Progenitor cell of endocrine pancreas (in vitro differentiated cells): ENCODE results near the gene INSIG1. TPM values are rescaled to one million over a fixed set of nuclear protein-coding genes. Genes with fewer than 3 reads are reported as not detected.
A peak's percentile ranks its signal among the peaks of the same experiment; 100 is the strongest.

Experiments
- DNase-seq: peaks from one replicate; pipeline ENCODE4 v3.0.0; 2021; ENCODE audit warnings: low spot score; ENCODE audit not compliant: unreplicated experiment
- H3K27ac Mint-ChIP-seq: 2 replicates; pipeline ENCODE4 v1.8.0; 2021; ENCODE audit warnings: mild to moderate bottlenecking, moderate library complexity, mixed read lengths
- H3K27me3 Mint-ChIP-seq: 2 replicates; pipeline ENCODE4 v1.8.0; 2021; ENCODE audit warnings: mixed read lengths
- H3K36me3 Mint-ChIP-seq: 2 replicates; pipeline ENCODE4 v1.8.0; 2022; ENCODE audit warnings: mixed read lengths; ENCODE audit not compliant: insufficient read depth
- H3K4me1 Mint-ChIP-seq: 2 replicates; pipeline ENCODE4 v1.8.0; 2021; ENCODE audit warnings: low read depth, mixed read lengths
- H3K4me3 Mint-ChIP-seq: 2 replicates; pipeline ENCODE4 v1.8.0; 2021; ENCODE audit warnings: low read depth, mild to moderate bottlenecking, moderate library complexity, mixed read lengths
- H3K9me3 Mint-ChIP-seq: 2 replicates; pipeline ENCODE4 v1.8.0; 2021; ENCODE audit warnings: low read depth, mixed read lengths
- CTCF ChIP-seq: fragments of 200-600 bp; sonication (generic); IDR thresholded peaks from one replicate; pipeline ENCODE4 v1.5.0; 2021; ENCODE audit warnings: antibody characterized with exemption, mild to moderate bottlenecking; ENCODE audit not compliant: unreplicated experiment
- total RNA-seq: library from RNA; stranded (reverse); gene quantifications from 2 replicates; pipeline ENCODE4 v1.2.1, GENCODE V29; 2021

Gene INSIG1
- total RNA-seq, 1 donor from 2014 or later, result 31.8 TPM

GRCh38 chr7:155344270-155344617, 46.6 kb downstream of the INSIG1 start:
- DNase-seq, result no peak
- Mint-ChIP-seq H3K4me3 (peak overlapping the region; percentile 33), H3K4me1 (peaks cover 2% of the 10 kb centered on the region), H3K36me3 (no peaks in the 10 kb centered on the region), H3K27me3 (peaks cover 39% of the 10 kb centered on the region), H3K9me3 (no peaks in the 10 kb centered on the region), H3K27ac (no peak overlapping the region)
- TF ChIP-seq CTCF, result no peak

GRCh38 chr7:155344618-155345433, 47.1 kb downstream of the INSIG1 start:
- no peaks in the 10 kb centered on the region for H3K9me3 Mint-ChIP-seq
- peaks cover 2% of the 10 kb centered on the region for H3K4me1 Mint-ChIP-seq
- H3K27ac Mint-ChIP-seq, result no peak overlapping the region
- TF ChIP-seq CTCF, result peak; percentile 96
- peak; percentile 91 for DNase-seq
- peak overlapping the region; percentile 54 for H3K4me3 Mint-ChIP-seq
- no peaks in the 10 kb centered on the region for H3K36me3 Mint-ChIP-seq
- H3K27me3 Mint-ChIP-seq, result peaks cover 38% of the 10 kb centered on the region

- H3K4me3 Mint-ChIP-seq, result no peak overlapping the region
- no peak for DNase-seq
- no peaks in the 10 kb centered on the region for H3K9me3 Mint-ChIP-seq
- H3K27ac Mint-ChIP-seq, result no peak overlapping the region
- H3K4me1 Mint-ChIP-seq, result peaks cover 2% of the 10 kb centered on the region
- no peak for TF ChIP-seq CTCF
- H3K27me3 Mint-ChIP-seq, result peaks cover 36% of the 10 kb centered on the region
- no peaks in the 10 kb centered on the region for H3K36me3 Mint-ChIP-seq
Measured at GRCh38 chr7:155345490-155345889, 47.8 kb downstream of the INSIG1 start.

- peaks cover 38% of the 10 kb centered on the region for H3K27me3 Mint-ChIP-seq
- no peak overlapping the region for H3K4me3 Mint-ChIP-seq
- peaks cover 2% of the 10 kb centered on the region for H3K4me1 Mint-ChIP-seq
- DNase-seq, result no peak
- TF ChIP-seq CTCF, result no peak
- no peaks in the 10 kb centered on the region for H3K9me3 Mint-ChIP-seq
- H3K27ac Mint-ChIP-seq, result no peak overlapping the region
- H3K36me3 Mint-ChIP-seq, result no peaks in the 10 kb centered on the region
Measured at GRCh38 chr7:155346285-155346684, 48.6 kb downstream of the INSIG1 start.

GRCh38 chr7:155348806-155349205, 51.1 kb downstream of the INSIG1 start:
- DNase-seq, result no peak
- Mint-ChIP-seq H3K27me3 (peaks cover 35% of the 10 kb centered on the region), H3K36me3 (no peaks in the 10 kb centered on the region), H3K4me1 (peaks cover 2% of the 10 kb centered on the region), H3K4me3 (no peak overlapping the region), H3K27ac (no peak overlapping the region), H3K9me3 (no peaks in the 10 kb centered on the region)
- no peak for TF ChIP-seq CTCF
